WTC11 (cell line): ENCODE measurements around the gene CEP295NL.

Experiments
- CTCF ChIP-seq: fragments of 200-600 bp; IDR thresholded peaks from 2 replicates; pipeline ENCODE4 v1.8.0; 2022; ENCODE audit warnings: antibody characterized with exemption
- NR1H2 ChIP-seq: sonication (generic); formaldehyde crosslinking; IDR thresholded peaks from 2 replicates; pipeline ENCODE4 v1.9.0; 2021; ENCODE audit warnings: mild to moderate bottlenecking, moderate library complexity, missing genetic modification reagents
- USF1 ChIP-seq: sonication (generic); formaldehyde crosslinking; IDR thresholded peaks from 2 replicates; pipeline ENCODE4 v1.8.0; 2022; ENCODE audit warnings: mild to moderate bottlenecking, missing genetic modification reagents
- ZNF263 ChIP-seq: sonication (generic); formaldehyde crosslinking; IDR thresholded peaks from 2 replicates; pipeline ENCODE4 v1.8.1; 2022; ENCODE audit warnings: low read depth, mild to moderate bottlenecking, moderate library complexity, missing genetic modification reagents
- TF ChIP-seq, protein P1 (sequence below): sonication (generic); formaldehyde crosslinking; IDR thresholded peaks from 2 replicates; pipeline ENCODE4 v1.8.1; 2023; ENCODE audit warnings: mild to moderate bottlenecking, missing genetic modification reagents, moderate library complexity

DNA sequence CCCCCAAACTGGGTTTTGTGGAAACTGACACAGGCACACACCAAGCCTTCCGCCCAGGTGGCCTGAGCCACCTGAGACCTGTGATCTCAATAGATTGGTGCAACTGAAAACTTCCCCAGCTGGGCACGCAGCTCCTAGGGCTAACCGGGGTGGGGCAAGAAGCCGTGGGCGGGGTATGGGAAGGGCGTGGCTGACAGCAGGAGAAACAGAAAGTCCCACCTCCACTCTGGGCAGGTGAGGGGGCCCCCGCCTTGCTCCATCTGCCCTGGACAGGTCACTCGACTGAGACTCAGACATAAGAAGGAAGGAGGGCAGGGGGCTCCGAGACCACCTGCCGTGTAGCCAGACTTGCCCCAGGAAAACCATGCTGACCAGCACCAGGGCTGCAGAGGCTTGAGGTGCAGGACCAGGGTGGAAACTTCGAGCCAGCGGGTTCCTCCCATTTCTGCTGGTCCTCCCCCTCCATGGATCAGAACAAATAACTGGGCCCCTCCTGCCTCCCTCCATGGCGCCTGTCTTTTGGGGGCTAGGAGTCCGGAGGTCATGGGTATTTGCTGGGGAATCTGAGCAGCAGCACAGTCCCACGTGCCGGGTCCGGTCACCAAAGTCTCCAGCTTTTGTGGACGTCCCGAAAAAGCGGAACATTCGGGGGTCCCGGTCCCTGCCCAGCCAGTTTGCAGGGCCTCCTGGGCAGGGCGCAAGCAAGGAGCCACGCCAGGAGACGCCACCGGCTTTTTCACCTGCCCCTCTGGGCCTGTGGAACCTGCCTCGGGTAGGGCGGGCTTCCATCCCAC lies 20.9 kb upstream of the CEP295NL start:
- TF ChIP-seq CTCF: no peak
- TF ChIP-seq, protein P1, sequence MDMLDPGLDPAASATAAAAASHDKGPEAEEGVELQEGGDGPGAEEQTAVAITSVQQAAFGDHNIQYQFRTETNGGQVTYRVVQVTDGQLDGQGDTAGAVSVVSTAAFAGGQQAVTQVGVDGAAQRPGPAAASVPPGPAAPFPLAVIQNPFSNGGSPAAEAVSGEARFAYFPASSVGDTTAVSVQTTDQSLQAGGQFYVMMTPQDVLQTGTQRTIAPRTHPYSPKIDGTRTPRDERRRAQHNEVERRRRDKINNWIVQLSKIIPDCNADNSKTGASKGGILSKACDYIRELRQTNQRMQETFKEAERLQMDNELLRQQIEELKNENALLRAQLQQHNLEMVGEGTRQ (CRISPR knock-in tag): no peak
- no peak for TF ChIP-seq NR1H2 (CRISPR knock-in tag)
- TF ChIP-seq USF1 (CRISPR knock-in tag): no peak
- no peak for TF ChIP-seq ZNF263 (CRISPR knock-in tag)
